A549 (cell line): ENCODE measurements around the gene BEX2.

Source experiments
- CTCF ChIP-seq: fragments of >200 bp; sonication (Bioruptor Twin); formaldehyde crosslinking; IDR thresholded peaks from 3 replicates; pipeline ENCODE4 v1.5.1; 2016
- HOXA7 ChIP-seq: fragments of 250-450 bp; sonication (Bioruptor Pico); IDR thresholded peaks from 2 replicates; pipeline ENCODE4 v1.5.0; 2020; ENCODE audit warnings: mild to moderate bottlenecking, moderate library complexity

- no peak for TF ChIP-seq HOXA7 (CRISPR knock-in tag)
- no peak for TF ChIP-seq CTCF
These were observed 6.1 kb downstream of the BEX2 start for GRCh38 chrX:103304705-103305104.
